ENCODE measurements around the gene FLYWCH1. TPM values are rescaled to one million over a fixed set of nuclear protein-coding genes. Genes with fewer than 3 reads are reported as not detected.

The FLYWCH1 gene
- total RNA-seq, 1 experiment from 2014 or later: 23.3 TPM

GRCh38 chr16:2913603-2914002, 1.9 kb downstream of the FLYWCH1 start:
- DNase-seq: no peak
- no peak overlapping the region for H3K27ac Mint-ChIP-seq (ENCODE audit: unreplicated experiment)
- no TSS peak for BruUV-seq (replicated peaks)
- ChIA-PET CTCF (no interaction called here), POLR2A (no interaction called here)
- peaks cover 7% of the 10 kb centered on the region for H3K4me1 Mint-ChIP-seq (ENCODE audit: low read depth, unreplicated experiment)
- H3K27me3 ChIP-seq (replicated peaks; ENCODE audit: control insufficient read depth, insufficient read depth, low read length): no peaks in the 10 kb centered on the region
- no peaks in the 10 kb centered on the region for H3K9me3 ChIP-seq
- H3K4me1 ChIP-seq: peaks cover 6% of the 10 kb centered on the region; the same call in 1 of the 2 replicates
- no peaks in the 10 kb centered on the region for H3K36me3 ChIP-seq (ENCODE audit: control insufficient read depth, insufficient read depth, low read length)
- H3K27me3 Mint-ChIP-seq (ENCODE audit: insufficient read depth, unreplicated experiment): no peaks in the 10 kb centered on the region
- intact Hi-C loops (cut with micrococcal nuclease; ENCODE audit: unreplicated experiment): no loop called here
- no peaks in the 10 kb centered on the region for H3K9me3 Mint-ChIP-seq (ENCODE audit: unreplicated experiment)
- TF ChIP-seq, protein P1, sequence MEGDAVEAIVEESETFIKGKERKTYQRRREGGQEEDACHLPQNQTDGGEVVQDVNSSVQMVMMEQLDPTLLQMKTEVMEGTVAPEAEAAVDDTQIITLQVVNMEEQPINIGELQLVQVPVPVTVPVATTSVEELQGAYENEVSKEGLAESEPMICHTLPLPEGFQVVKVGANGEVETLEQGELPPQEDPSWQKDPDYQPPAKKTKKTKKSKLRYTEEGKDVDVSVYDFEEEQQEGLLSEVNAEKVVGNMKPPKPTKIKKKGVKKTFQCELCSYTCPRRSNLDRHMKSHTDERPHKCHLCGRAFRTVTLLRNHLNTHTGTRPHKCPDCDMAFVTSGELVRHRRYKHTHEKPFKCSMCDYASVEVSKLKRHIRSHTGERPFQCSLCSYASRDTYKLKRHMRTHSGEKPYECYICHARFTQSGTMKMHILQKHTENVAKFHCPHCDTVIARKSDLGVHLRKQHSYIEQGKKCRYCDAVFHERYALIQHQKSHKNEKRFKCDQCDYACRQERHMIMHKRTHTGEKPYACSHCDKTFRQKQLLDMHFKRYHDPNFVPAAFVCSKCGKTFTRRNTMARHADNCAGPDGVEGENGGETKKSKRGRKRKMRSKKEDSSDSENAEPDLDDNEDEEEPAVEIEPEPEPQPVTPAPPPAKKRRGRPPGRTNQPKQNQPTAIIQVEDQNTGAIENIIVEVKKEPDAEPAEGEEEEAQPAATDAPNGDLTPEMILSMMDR (IDR thresholded peaks at IDR 0.05; ENCODE audit: insufficient read depth in 1 of 2, low read depth in 1 of 2, low read length in 1 of 2, severe bottlenecking in 1 of 2, unreplicated experiment in 1 of 2): no peak
- no peak overlapping the region for H3K4me3 Mint-ChIP-seq (ENCODE audit: unreplicated experiment)
- no peak overlapping the region for H3K4me3 ChIP-seq (ENCODE audit: low read depth, low read length)
- peaks cover 16% of the 10 kb centered on the region for H3K36me3 Mint-ChIP-seq (ENCODE audit: insufficient read depth, unreplicated experiment)

DNA sequence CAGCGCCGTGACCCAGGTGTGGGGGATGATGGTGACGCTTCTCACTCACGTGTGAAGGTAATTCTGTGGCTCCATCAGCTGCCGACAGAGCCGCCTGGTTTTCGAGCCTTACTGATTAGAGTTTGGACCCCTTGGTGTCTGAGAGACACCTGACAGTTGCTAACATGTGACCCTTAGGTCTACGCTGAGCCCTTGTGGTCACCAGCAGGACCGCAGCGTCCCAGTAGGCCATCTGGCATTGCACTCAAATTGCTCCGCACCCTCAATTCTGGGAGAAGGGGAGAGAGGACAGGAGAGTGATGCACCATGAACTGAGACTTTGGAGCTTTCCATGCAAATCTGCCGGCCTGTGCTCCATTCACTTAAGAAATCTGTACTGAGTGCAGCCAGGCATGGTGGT, 2.5 kb downstream of the FLYWCH1 start:
- ChIA-PET POLR2A (no interaction called here), CTCF (no interaction called here)
- no peak overlapping the region for H3K27ac Mint-ChIP-seq (ENCODE audit: unreplicated experiment)
- H3K4me3 Mint-ChIP-seq (ENCODE audit: unreplicated experiment): no peak overlapping the region
- peaks cover 6% of the 10 kb centered on the region; the same call in 1 of the 2 replicates for H3K4me1 ChIP-seq
- no TSS peak for BruUV-seq (replicated peaks)
- no peaks in the 10 kb centered on the region for H3K9me3 ChIP-seq
- no peaks in the 10 kb centered on the region for H3K27me3 Mint-ChIP-seq (ENCODE audit: insufficient read depth, unreplicated experiment)
- H3K27me3 ChIP-seq (replicated peaks; ENCODE audit: control insufficient read depth, insufficient read depth, low read length): no peaks in the 10 kb centered on the region
- DNase-seq: no peak
- peaks cover 13% of the 10 kb centered on the region for H3K36me3 Mint-ChIP-seq (ENCODE audit: insufficient read depth, unreplicated experiment)
- intact Hi-C loops (cut with micrococcal nuclease; ENCODE audit: unreplicated experiment): no loop called here
- H3K9me3 Mint-ChIP-seq (ENCODE audit: unreplicated experiment): no peaks in the 10 kb centered on the region
- no peaks in the 10 kb centered on the region for H3K36me3 ChIP-seq (ENCODE audit: control insufficient read depth, insufficient read depth, low read length)
- TF ChIP-seq, protein P1 (IDR thresholded peaks at IDR 0.05; ENCODE audit: insufficient read depth in 1 of 2, low read depth in 1 of 2, low read length in 1 of 2, severe bottlenecking in 1 of 2, unreplicated experiment in 1 of 2): no peak
- peaks cover 7% of the 10 kb centered on the region for H3K4me1 Mint-ChIP-seq (ENCODE audit: low read depth, unreplicated experiment)
- H3K4me3 ChIP-seq (ENCODE audit: low read depth, low read length): no peak overlapping the region

DNA sequence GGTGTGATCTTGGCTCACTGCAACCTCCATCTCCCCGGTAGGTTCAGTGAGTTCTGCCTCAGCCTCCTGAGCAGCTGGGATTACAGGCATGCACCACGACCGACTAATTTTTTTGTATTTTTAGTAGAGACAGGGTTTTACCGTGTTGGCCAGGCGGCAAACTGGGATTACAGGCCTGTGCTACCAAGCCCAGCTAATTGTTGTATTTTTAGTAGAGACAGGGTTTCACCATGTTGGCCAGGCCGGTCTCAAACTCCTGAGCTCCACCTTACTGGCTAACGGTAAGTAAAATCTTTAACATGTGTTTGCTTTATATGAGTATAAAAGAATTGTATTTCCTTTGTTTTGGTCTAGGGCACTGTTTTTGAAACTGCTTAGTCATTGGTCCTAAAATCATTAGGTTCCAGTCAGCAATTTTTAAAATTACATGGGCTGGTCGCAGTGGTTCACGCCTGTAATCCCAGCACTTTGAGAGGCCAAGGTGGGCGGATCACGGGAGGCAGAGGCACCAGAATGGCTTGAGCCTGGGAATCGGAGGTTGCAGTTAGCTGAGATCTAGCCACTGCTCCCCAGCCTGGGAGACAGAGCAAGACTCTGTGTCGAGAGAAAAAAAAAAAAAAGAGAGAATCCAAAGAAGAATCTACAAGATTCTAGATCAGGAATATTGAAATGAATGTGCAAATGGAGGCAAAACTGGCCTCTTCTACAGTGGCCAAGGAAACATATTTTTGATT, 3.6 kb downstream of the FLYWCH1 start:
- POLR2A ChIA-PET: no interaction called here
- CTCF ChIA-PET: interaction anchor here (1.3 kb wide), 1 partner anchor 12 kb away, joined by 6 read pairs; no protein-coding TSS in a partner anchor
- TF ChIP-seq, protein P1 (IDR thresholded peaks at IDR 0.05; ENCODE audit: insufficient read depth in 1 of 2, low read depth in 1 of 2, low read length in 1 of 2, severe bottlenecking in 1 of 2, unreplicated experiment in 1 of 2): no peak
- BruUV-seq (replicated peaks): no TSS peak
- DNase-seq: no peak
- Mint-ChIP-seq H3K9me3 (ENCODE audit: unreplicated experiment) (no peaks in the 10 kb centered on the region), H3K36me3 (ENCODE audit: insufficient read depth, unreplicated experiment) (peaks cover 18% of the 10 kb centered on the region), H3K4me3 (ENCODE audit: unreplicated experiment) (no peak overlapping the region), H3K27ac (ENCODE audit: unreplicated experiment) (no peak overlapping the region), H3K27me3 (ENCODE audit: insufficient read depth, unreplicated experiment) (no peaks in the 10 kb centered on the region), H3K4me1 (ENCODE audit: low read depth, unreplicated experiment) (peaks cover 7% of the 10 kb centered on the region)
- no peaks in the 10 kb centered on the region for H3K27me3 ChIP-seq (replicated peaks; ENCODE audit: control insufficient read depth, insufficient read depth, low read length)
- no peaks in the 10 kb centered on the region for H3K36me3 ChIP-seq (ENCODE audit: control insufficient read depth, insufficient read depth, low read length)
- peaks cover 6% of the 10 kb centered on the region; the same call in 1 of the 2 replicates for H3K4me1 ChIP-seq
- no peak overlapping the region for H3K4me3 ChIP-seq (ENCODE audit: low read depth, low read length)
- no peaks in the 10 kb centered on the region for H3K9me3 ChIP-seq
- intact Hi-C loops (cut with micrococcal nuclease; ENCODE audit: unreplicated experiment): loop anchor here (5.0 kb wide), 1 partner anchor 43 kb away; no protein-coding TSS in a partner anchor

All from Caco-2 (cell line).